Stimulated activated CD4-positive, alpha-beta T cell treated with anti-CD3 and anti-CD28 coated beads, Interleukin-15, amount 100 ng/mL, for 24 hours (primary cell): ENCODE measurements around the gene TBC1D22A.

Experiments used
- DNase-seq: peaks from one replicate; pipeline ENCODE4 v3.0.0-alpha.2; 2020

TBC1D22A gene

GRCh38 chr22:46737105-46737975, 25.1 kb upstream of the TBC1D22A start:
- DNase-seq: peak; percentile 68

- peak; percentile 66 for DNase-seq
These were observed 24.3 kb upstream of the TBC1D22A start, which contains the start of gene CERK for GRCh38 chr22:46737976-46738646. Gene CERK, minus strand, starts transcription at chr22:46738252. Its CDS starts 104 bp downstream, at chr22:46738148.

GRCh38 chr22:46738647-46739093, 23.8 kb upstream of the TBC1D22A start:
- DNase-seq: no peak

GRCh38 chr22:46739094-46739870, 23.2 kb upstream of the TBC1D22A start:
- peak; percentile 36 for DNase-seq

- no peak for DNase-seq
These were observed 21.3 kb upstream of the TBC1D22A start for GRCh38 chr22:46740910-46741780.

GRCh38 chr22:46741974-46742519, 20.4 kb upstream of the TBC1D22A start:
- no peak for DNase-seq

- DNase-seq: no peak
These were observed 19.8 kb upstream of the TBC1D22A start for GRCh38 chr22:46742576-46743221.

- DNase-seq: no peak
These were observed 17.9 kb upstream of the TBC1D22A start for GRCh38 chr22:46744581-46744980.

GRCh38 chr22:46746192-46746591, 16.3 kb upstream of the TBC1D22A start:
- no peak for DNase-seq

- DNase-seq: no peak
These were observed 15.8 kb upstream of the TBC1D22A start for GRCh38 chr22:46746620-46747019.

- DNase-seq: no peak
These were observed 14.8 kb upstream of the TBC1D22A start for GRCh38 chr22:46747646-46748045.

GRCh38 chr22:46748206-46748907, 14.1 kb upstream of the TBC1D22A start:
- DNase-seq: no peak

GRCh38 chr22:46748908-46749675, 13.4 kb upstream of the TBC1D22A start:
- DNase-seq: peak; percentile 58

- DNase-seq: peak; percentile 46
These were observed 12.5 kb upstream of the TBC1D22A start for GRCh38 chr22:46749682-46750529.

- no peak for DNase-seq
These were observed 12.0 kb upstream of the TBC1D22A start for GRCh38 chr22:46750530-46750800.

- DNase-seq: no peak
These were observed 11.5 kb upstream of the TBC1D22A start for GRCh38 chr22:46750863-46751443.

- DNase-seq: no peak
These were observed 10.0 kb upstream of the TBC1D22A start for GRCh38 chr22:46752286-46752987.

GRCh38 chr22:46752988-46753310, 9.5 kb upstream of the TBC1D22A start:
- DNase-seq: no peak
